OCI-LY7 (cell line): Measurements from ENCODE around the gene BRSK1. TPM values are rescaled to one million over a fixed set of nuclear protein-coding genes. Genes with fewer than 3 reads are reported as not detected.

Source experiments
- BruUV-seq: library from RNA; stranded (reverse); fragments of 400-500 nt; replicated peaks from 2 replicates; lab custom pipeline; 2021; lab: Mats Ljungman, UMichigan
- CTCF ChIA-PET: fragments of 300-600 bp; sonication (Branson Sonifier 250); formaldehyde crosslinking; loops from one replicate; lab custom pipeline; 2022; ENCODE audit warnings: antibody characterized with exemption; ENCODE audit not compliant: unreplicated experiment; lab: Charles Lee
- POLR2A ChIA-PET: fragments of 300-600 bp; sonication (Branson Sonifier 250); formaldehyde crosslinking; loops from one replicate; lab custom pipeline; 2022; ENCODE audit warnings: antibody characterized with exemption; lab: Charles Lee
- DNase-seq: peaks from one replicate; pipeline ENCODE4 v3.0.0-alpha.2; 2015; ENCODE audit warnings: low spot score
- H2AFZ ChIP-seq: fragments of 200-600 bp; sonication (generic), shearing (Covaris generic); 2 replicates; pipeline ENCODE4 v1.6.1; 2014; ENCODE audit warnings: mild to moderate bottlenecking, antibody characterized with exemption, low read length, moderate library complexity
- H3K27ac ChIP-seq: fragments of 200-600 bp; sonication (generic); 2 replicates; pipeline ENCODE4 v1.5.1; 2014; ENCODE audit warnings: mixed run types, low read depth, mild to moderate bottlenecking, moderate library complexity, low read length, inconsistent platforms; ENCODE audit not compliant: poor library complexity, severe bottlenecking
- H3K36me3 ChIP-seq: fragments of 200-600 bp; sonication (generic); 2 replicates; pipeline ENCODE4 v1.6.1; 2014; ENCODE audit warnings: mild to moderate bottlenecking, antibody characterized with exemption, low read length, moderate library complexity, mixed read lengths; ENCODE audit not compliant: insufficient read depth
- H3K4me1 ChIP-seq: fragments of 200-600 bp; sonication (generic); 2 replicates; pipeline ENCODE4 v1.5.1; 2014; ENCODE audit warnings: mild to moderate bottlenecking, low read length; ENCODE audit not compliant: insufficient read depth, poor library complexity, severe bottlenecking
- H3K4me2 ChIP-seq: fragments of 200-600 bp; sonication (generic); 2 replicates; pipeline ENCODE4 v1.6.1; 2014; ENCODE audit warnings: mild to moderate bottlenecking, low read length
- H3K4me3 ChIP-seq: fragments of 200-600 bp; sonication (generic); 2 replicates; pipeline ENCODE4 v1.5.1; 2014; ENCODE audit warnings: mild to moderate bottlenecking, low read depth, low read length; ENCODE audit not compliant: poor library complexity, severe bottlenecking
- H3K79me2 ChIP-seq: fragments of 200-600 bp; sonication (generic); 2 replicates; pipeline ENCODE4 v1.6.1; 2016; ENCODE audit warnings: low read depth, mild to moderate bottlenecking, low read length, moderate library complexity, mixed read lengths; ENCODE audit not compliant: insufficient read depth
- H3K9me2 ChIP-seq: fragments of 200-600 bp; sonication (generic); 2 replicates; pipeline ENCODE4 v1.6.1; 2016; ENCODE audit warnings: mild to moderate bottlenecking, low read length, mixed read lengths; ENCODE audit not compliant: insufficient read depth
- H3K9me3 ChIP-seq: fragments of 200-600 bp; sonication (generic); 2 replicates; pipeline ENCODE4 v1.6.1; 2014; ENCODE audit warnings: mild to moderate bottlenecking, mixed run types, low read length, mixed read lengths
- H4K20me1 ChIP-seq: fragments of 200-600 bp; sonication (generic); 2 replicates; pipeline ENCODE4 v1.6.1; 2014; ENCODE audit warnings: mild to moderate bottlenecking, antibody characterized with exemption, low read length, moderate library complexity, mixed read lengths; ENCODE audit not compliant: insufficient read depth
- EZH2phosphoT487 ChIP-seq: fragments of 200-600 bp; sonication (generic); IDR thresholded peaks from 2 replicates; pipeline ENCODE4 v1.6.1; 2018; ENCODE audit warnings: low read depth, borderline replicate concordance, mild to moderate bottlenecking, mixed run types, antibody characterized with exemption, low read length, moderate library complexity, mixed read lengths
- intact Hi-C: fragments of 100-400 bp; cut with micrococcal nuclease; formaldehyde crosslinking; loops from one replicate; pipeline ENCODE4 v1.10.0; 2022; ENCODE audit not compliant: unreplicated experiment
- total RNA-seq, 2 experiments: library from RNA; depleted of rRNA in 1 of 2; stranded (reverse); fragments of >200 nt in 1 of 2; shearing (Covaris generic) in 1 of 2; gene quantifications; 2 replicates each; pipeline ENCODE4 v1.2.3, GENCODE V29; 2014 to 2022
- TF ChIP-seq, protein P1 (sequence below): fragments of 200-600 bp; sonication (generic); conservative IDR thresholded peaks from 2 replicates; pipeline ENCODE4 v1.5.1; 2014; ENCODE audit warnings: mild to moderate bottlenecking, antibody characterized with exemption, low read length, moderate library complexity, mixed read lengths

BRSK1 gene
- total RNA-seq, 2 experiments from 2014 or later = 16.1 to 23.9 TPM

DNA sequence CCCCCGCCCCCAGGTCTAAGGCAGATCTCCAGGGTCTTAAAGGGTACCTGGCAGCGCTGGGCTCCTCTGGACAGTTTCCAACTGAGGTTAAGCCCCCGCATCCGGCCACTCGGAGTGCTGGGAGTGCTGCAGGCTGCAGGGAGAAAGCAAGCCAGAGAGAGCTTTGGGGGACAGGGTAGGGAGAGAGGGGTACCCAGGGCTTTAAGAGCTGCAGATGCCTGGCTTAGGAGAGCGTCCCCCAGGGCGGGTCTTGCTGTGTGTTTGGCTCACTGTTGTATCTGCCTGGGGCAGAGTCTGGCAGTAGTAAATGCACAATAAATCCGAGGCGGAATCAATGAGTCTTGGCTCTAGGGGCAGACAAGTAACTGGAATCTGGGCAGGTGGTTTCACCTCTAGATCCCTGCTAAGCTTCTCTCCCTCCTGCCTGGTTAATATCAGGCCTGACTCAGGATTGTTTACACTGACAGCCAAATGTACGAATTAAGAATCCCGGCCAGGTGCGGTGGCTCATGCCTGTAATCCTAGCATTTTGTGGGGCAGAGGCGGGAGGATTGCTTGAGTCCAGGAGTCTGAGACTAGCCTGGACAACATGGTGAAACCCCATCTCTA is 71.5 kb downstream of the BRSK1 start:
- ChIA-PET POLR2A (interaction anchor here (0.6 kb wide), 1 partner anchor 54 kb away, joined by 5 read pairs; no protein-coding TSS in a partner anchor), CTCF (interaction anchor here (1.1 kb wide), 1 partner anchor 33 kb away, joined by 3 read pairs; no protein-coding TSS in a partner anchor)
- Histone ChIP-seq H3K79me2 (no peaks in the 10 kb centered on the region), H4K20me1 (no peaks in the 10 kb centered on the region), H3K4me2 (no peak overlapping the region), H3K4me1 (peaks cover 12% of the 10 kb centered on the region), H3K9me3 (no peaks in the 10 kb centered on the region), H3K9me2 (no peaks in the 10 kb centered on the region), H3K4me3 (no peak overlapping the region), H3K27ac (no peak overlapping the region), H2AFZ (no peak overlapping the region), H3K36me3 (no peaks in the 10 kb centered on the region)
- TF ChIP-seq EZH2phosphoT487 = no peak
- TF ChIP-seq, protein P1, sequence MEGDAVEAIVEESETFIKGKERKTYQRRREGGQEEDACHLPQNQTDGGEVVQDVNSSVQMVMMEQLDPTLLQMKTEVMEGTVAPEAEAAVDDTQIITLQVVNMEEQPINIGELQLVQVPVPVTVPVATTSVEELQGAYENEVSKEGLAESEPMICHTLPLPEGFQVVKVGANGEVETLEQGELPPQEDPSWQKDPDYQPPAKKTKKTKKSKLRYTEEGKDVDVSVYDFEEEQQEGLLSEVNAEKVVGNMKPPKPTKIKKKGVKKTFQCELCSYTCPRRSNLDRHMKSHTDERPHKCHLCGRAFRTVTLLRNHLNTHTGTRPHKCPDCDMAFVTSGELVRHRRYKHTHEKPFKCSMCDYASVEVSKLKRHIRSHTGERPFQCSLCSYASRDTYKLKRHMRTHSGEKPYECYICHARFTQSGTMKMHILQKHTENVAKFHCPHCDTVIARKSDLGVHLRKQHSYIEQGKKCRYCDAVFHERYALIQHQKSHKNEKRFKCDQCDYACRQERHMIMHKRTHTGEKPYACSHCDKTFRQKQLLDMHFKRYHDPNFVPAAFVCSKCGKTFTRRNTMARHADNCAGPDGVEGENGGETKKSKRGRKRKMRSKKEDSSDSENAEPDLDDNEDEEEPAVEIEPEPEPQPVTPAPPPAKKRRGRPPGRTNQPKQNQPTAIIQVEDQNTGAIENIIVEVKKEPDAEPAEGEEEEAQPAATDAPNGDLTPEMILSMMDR = no peak
- intact Hi-C loops = no loop called here
- no peak for DNase-seq
- no TSS peak for BruUV-seq

DNA sequence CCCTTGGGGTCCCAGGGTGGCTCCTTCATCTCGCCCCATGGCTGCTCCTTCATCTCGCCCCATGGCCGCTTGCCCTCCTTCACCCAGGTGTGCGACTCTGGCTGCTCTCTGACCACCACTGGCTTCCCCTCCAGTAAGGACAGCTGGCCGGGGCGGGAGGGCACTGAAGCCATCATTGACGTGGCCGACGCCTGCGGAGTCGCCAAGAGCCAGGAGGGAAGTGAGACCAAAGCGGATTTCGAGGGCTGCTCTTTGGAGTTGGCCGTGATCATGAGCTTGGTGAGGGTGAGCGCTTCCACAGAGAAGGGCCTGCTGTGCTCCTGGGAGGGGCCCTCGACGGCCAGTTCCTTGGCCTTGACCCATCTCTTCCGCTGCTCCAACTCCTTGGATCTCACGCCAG is 74.7 kb downstream of the BRSK1 start:
- DNase-seq = no peak
- BruUV-seq = no TSS peak
- CTCF ChIA-PET = no interaction called here

More for the DNA sequence above, 74.7 kb downstream of the BRSK1 start:
- Histone ChIP-seq H3K4me2 (no peak overlapping the region), H4K20me1 (no peaks in the 10 kb centered on the region), H3K9me3 (no peaks in the 10 kb centered on the region), H3K4me1 (peaks cover 9% of the 10 kb centered on the region), H3K27ac (no peak overlapping the region), H2AFZ (no peak overlapping the region), H3K4me3 (no peak overlapping the region), H3K36me3 (no peaks in the 10 kb centered on the region), H3K79me2 (no peaks in the 10 kb centered on the region), H3K9me2 (no peaks in the 10 kb centered on the region)
- POLR2A ChIA-PET = no interaction called here
- TF ChIP-seq, protein P1 = no peak
- TF ChIP-seq EZH2phosphoT487 = no peak
- intact Hi-C loops = no loop called here
